ENCODE results near the gene MOCOS.

The MOCOS gene

DNA sequence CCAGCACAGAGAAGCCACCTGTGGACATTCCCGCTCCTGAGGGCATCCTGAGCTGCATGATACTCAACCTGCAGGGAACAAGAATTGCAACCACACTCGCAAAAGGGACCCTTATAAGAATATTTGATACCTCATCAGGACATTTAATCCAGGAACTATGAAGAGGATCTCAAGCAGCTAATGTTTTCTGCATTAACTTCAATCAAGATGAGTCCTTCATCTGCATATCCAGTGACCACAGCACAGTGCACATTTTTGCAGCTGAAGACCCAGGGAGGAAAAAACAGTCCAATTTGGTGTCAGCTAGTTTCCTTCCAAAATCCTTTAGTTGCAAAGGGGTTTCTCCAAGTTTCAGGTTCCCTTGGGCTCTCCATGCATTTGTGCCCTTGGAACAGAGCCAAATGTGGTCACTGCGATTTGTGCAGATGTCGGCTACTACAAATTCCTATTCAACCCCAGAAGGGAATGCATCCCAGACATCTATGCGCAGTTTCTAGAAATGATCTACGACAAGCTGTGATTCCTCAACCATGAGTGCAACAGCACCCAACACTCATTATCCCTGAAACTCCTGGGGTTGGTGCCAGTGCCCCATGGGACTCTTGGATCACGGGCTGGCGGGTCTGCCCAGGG is 86.9 kb downstream of the MOCOS start:
- DNase-seq = no peak

DNA sequence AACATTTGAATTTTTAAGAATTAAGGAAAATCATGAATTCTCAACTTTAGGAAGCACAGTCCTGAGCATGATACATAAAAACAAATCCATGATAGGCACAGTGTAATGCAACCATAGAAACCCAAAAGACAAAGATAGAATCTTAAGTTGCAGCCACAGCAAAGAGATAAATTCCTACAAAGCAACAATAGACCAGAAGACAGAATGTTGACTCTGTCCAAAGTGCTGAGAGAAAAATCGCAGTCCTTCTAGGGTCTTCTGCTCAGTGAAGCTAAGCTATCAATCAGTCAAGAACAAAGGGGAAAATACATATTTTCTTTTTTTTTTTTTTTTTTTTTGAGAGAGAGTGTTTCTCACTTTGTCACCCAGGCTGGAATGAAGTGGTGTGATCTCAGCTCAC is 88.3 kb downstream of the MOCOS start:
- DNase-seq = no peak

DNA sequence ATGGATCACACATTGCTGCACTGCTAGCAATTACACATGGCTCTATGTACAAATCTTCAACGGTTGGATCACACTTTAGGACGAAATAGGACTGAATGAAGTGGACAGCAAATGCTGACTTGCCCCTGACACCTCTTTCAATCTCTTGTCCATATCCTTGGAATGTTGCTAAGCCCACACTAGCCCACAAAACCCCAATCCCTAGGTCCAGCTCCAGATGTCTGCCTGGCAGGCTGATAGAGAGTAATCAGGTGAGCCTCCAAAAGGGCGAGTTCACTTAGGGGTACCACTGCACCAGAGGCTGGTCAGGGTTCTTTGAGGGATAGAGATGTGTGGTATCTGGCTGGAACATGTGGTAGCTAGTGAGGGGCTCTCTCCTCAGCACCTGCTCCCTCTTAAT is 91.7 kb downstream of the MOCOS start:
- no peak for DNase-seq

- no peak for DNase-seq
Measured at GRCh38 chr18:36281936-36282335, 94.6 kb downstream of the MOCOS start.

DNA sequence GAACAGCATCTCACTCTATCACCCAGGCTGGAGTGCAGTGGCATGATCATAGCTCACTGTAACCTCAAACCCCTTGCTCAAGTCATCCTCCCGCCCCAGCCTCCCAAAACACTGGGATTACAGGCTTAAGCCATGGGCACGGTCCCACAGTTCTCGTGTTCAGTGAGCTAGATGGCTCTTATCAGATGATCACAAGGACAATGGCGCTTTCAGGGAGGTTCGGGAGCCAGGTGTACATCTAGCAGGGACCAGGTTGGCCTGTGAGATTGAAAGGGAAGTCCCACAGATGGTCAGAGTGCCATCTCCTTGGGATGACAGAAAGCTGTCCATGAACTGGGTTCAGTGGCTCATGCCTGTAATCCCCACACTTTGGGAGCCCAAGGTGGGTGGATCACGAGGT is 96.2 kb downstream of the MOCOS start:
- no peak for DNase-seq

DNA sequence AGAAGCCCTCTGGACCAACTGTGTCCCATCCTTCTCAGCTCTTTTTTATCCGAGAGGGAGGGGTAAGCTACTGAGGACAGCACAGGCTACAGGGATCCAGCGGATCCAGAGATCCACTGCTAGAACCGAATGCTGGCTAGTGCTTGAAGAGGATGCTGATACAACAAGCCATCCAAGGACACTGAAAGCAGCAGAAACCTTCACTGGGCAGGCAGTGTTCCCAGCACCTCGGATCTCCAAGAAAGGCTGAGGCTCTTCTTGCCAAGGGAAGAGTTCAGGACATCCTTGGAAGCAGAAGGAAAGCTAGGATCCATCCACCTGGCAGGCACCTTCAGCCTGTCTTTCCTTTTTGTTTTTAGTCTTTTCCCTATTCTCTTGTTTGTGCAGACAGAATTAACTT is 97.0 kb downstream of the MOCOS start:
- DNase-seq = no peak

- DNase-seq = peak; percentile 63
Measured at GRCh38 chr18:36284671-36285295, 97.5 kb downstream of the MOCOS start.

DNA sequence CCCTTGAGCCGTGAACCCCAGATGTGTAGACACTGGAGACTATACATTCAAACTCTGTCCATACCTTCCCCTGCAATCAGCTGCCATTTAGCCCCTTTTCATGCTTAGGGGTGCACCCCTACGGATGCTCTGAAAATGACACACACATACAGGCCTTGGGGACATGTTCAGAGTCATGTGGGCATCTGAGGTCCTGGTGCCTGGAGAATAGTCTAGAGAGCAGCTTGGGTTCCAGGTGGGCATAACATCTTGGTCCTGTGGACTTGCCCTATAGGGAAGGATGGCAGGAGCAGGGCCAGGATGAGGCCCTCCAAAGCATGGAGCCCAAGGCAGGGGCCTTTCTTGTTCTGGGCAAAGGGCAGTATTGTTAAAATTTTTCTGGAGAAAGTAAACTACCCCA is 100.4 kb downstream of the MOCOS start:
- no peak for DNase-seq

- no peak for DNase-seq
Measured at GRCh38 chr18:36288689-36289088, 101.4 kb downstream of the MOCOS start.

DNA sequence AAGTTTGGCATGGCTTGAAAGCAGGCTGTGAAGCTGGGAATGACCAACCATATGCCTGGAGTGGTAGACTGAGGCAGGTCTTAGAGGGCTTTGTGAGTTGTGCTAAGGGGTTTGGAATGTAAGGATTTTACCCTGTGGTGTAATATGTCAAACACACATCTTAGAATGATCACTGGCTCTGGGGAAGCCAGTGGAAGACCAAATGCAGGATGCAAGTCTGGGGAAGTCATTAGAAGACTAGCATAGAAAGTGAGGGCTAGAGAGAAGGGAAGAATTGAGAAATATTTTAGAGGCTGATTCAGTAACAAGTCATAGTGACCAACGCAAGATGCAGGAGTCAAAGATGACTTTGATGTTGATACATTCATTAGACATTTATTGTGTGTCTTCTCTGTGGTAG is 106.7 kb downstream of the MOCOS start:
- DNase-seq = no peak

- no peak for DNase-seq
Measured at GRCh38 chr18:36295214-36295613, 107.9 kb downstream of the MOCOS start.

GRCh38 chr18:36295880-36296301 is 108.6 kb downstream of the MOCOS start:
- peak; percentile 36 for DNase-seq

DNA sequence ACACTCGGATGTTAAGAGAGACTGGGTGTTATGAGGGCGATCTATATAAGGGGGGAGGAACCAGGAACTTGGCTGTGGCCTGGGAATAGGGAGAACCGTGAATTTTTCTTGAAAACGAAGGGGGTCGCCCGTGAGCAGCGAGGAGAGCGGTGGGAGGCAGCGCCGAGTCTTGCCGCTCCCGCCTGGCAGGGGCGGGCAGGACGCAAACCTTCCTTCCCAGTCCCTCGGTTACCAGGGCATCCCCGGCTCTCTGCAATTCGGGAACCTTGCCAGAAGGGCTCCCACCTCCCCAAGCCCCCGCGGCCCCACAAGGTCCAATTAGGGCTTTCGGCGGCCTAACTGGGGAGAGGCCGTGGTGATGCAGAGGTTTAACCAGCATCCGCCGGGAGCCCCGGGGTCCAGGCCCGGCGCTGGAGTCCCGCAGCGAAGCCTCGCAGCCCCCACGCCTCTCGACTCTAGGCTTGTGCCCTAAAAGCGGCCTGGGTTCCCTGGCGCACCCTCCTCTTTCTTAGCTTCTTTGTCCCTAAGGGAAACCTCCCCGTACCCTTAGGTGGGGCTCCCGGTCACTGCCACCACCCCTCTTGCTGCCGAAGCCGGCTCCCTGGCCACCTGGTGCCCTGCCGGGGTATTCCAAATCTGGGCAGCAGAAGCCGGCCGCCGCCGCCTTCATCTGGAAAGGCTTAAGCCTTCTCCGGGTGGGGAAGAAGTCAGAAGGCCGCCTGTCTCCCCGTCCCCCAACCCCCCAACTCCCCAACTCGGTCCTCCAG is 109.5 kb downstream of the MOCOS start:
- peak; percentile 18 for DNase-seq

DNA sequence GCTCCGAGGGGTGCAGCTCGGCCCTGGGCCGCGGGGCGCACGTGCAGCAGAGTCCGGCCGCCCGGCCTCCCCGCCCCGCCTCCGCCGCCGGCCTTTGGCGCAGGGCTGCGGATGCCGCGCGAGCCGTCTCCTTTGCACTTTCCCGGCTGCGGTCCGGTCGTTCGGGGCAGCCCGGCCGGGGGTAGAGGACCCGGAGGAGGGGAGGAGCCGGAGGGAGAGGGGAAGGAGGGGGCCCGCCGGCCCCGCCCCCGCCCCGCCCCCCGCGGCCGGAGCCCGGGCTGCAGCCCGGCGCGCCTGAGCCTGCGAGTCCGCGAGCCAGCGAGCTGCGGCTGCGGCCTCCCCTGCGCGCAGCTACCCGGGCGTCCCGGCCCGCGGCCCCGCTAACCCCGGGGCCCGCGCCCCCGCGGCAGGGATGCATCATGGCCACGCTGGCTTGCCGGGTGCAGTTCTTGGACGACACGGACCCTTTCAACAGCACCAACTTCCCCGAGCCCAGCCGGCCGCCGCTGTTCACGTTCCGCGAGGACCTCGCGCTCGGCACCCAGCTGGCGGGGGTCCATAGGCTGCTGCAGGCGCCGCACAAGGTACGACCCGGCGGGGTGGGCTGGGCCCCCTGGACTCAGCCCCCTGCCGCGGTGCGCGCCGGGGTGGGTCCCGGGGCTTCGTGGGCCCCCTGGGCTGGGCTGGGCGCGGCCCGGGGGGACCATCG is 110.3 kb downstream of the MOCOS start, which contains the start of gene FHOD3:
FHOD3 (plus strand) TSS at position 297 of the 709 bp plus-strand sequence; CDS start at position 420, 123 bp downstream.
- peak; percentile 42 for DNase-seq

GRCh38 chr18:36298126-36298741 is 110.9 kb downstream of the MOCOS start:
- no peak for DNase-seq

DNA sequence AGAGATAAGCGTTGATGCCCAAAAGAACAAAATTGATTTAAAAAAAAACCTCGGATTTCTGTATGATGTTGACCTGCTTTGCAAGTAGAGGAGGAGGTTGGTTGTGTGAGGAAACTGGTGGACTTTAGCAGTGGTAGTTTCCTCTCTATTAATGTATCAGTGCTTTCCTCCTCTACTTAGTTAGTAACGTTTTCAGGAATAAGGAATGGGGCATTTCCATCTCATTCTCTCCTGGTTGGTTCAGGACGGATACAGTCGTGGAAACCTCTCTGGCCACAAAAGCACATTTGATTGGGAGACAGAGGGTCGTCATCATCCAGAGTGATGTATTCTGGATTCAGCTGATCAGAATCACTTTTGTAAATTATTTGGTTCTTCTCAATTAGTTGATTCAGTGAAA is 111.7 kb downstream of the MOCOS start:
- no peak for DNase-seq

DNA sequence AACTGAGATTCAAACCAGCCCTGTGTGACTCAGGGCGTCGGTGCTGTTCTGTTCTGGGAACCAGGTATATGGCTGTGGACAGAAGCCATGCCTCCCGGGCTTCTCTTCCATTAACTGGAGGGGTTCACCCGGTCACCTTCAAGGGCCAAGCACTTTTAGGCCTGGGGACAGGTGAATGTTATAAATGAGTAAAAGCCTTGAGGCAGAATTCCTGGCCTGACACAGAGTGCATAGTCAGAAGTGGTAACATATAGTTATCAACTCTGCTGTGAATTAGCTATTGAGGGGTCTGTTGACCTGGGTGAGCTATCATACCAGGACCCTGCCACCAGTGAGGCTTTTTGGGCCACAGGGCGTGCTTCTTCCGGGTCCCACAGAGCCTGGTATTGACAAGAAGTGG is 112.9 kb downstream of the MOCOS start:
- DNase-seq = no peak

- no peak for DNase-seq
Measured at GRCh38 chr18:36301884-36302283, 114.6 kb downstream of the MOCOS start.

- no peak for DNase-seq
Measured at GRCh38 chr18:36302676-36303075, 115.4 kb downstream of the MOCOS start.

- no peak for DNase-seq
Measured at GRCh38 chr18:36303211-36303844, 116.0 kb downstream of the MOCOS start.

- DNase-seq = no peak
Measured at GRCh38 chr18:36304723-36305122, 117.4 kb downstream of the MOCOS start.

DNA sequence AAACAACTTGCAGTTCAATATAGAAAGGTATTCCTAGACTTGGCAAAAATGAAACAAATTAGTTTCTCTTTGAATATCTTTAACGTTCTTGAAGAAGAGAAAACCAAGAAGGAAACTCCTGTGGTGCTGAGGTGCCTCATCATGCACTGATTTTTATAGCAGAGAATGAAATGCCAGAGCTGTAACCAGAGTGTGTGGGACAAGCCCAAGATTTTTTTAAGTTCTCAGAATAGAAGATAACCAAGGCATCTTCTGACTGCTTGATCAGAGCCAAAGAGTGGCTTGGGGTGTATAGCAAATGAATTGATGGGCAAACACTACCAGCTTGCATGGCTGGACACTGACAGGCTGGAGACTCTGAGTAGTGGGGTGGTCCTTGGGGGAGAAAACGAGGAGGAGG is 118.1 kb downstream of the MOCOS start:
- no peak for DNase-seq

- no peak for DNase-seq
Measured at GRCh38 chr18:36307513-36307912, 120.2 kb downstream of the MOCOS start.
